Pons (tissue), 1 donor: ENCODE measurements around the gene DUS1L.

Experiments used
- DNase-seq: peaks from one replicate; pipeline ENCODE4 v3.0.0-alpha.2; 2016; ENCODE audit warnings: low spot score

DUS1L gene

GRCh38 chr17:82076018-82076784 lies 10.6 kb upstream of the DUS1L start:
- no peak for DNase-seq

- no peak for DNase-seq
These were observed 7.8 kb upstream of the DUS1L start for GRCh38 chr17:82073446-82073845.

DNA sequence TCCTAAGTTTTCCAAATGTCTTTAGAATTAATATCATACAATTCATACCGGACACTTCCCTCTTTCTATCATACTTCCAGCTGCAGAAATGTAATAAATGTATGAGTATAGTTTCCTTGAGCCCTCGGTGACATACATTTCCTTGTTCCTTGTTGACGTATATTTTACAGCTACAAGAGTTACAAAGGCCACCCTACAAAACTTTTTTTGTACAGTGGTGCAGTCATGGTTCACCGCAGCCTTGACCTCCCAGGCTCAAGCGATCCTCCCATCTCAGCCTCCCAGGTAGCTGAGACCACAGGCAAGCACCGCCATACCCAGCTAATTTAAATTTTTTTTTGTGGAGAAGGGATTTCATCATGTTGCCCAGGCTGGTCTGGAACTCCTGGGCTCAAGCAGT lies 7.2 kb upstream of the DUS1L start:
- DNase-seq: no peak

- DNase-seq: no peak
These were observed 5.0 kb upstream of the DUS1L start for GRCh38 chr17:82070611-82071010.

GRCh38 chr17:82065193-82065637 lies 389 bp downstream of the DUS1L start:
- no peak for DNase-seq

DNA sequence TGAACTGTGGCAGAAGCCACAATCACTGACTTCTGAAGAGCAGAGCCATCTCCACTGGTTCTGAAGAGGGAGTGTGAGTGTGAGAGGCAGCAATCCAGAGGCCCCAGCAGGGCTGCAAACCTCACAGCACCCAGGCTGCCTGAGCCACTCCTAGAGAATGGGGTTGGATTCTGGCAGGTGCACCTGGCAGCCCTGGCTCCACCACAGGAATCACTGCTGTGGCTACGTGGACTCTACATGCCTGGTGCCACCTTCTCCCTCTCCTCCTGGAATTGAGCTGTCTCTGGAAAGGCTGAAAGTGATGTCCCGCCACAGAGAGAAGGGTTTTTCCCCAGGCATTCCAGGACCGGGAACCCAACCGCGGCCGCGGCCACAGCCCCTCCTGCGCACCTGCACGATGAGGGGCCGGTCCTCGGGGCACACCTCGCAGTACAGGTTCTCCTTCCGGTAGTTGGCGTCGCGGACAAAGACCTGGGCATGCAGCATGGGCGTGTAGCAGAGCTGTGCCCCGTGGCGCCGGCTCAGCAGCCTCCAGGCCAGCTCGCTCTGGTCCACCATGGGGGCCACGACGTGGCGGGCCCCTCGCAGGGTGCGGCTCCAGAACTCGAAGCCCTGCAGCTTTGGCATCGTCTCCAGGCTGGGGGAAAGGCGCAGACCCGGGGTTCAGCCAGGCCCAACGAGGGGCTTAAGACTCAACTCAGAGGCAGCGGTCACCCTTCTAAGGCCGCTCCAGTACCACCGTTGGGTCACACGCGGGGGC lies 991 bp downstream of the DUS1L start:
- no peak for DNase-seq

- no peak for DNase-seq
These were observed 1.9 kb downstream of the DUS1L start for GRCh38 chr17:82063424-82064415.

DNA sequence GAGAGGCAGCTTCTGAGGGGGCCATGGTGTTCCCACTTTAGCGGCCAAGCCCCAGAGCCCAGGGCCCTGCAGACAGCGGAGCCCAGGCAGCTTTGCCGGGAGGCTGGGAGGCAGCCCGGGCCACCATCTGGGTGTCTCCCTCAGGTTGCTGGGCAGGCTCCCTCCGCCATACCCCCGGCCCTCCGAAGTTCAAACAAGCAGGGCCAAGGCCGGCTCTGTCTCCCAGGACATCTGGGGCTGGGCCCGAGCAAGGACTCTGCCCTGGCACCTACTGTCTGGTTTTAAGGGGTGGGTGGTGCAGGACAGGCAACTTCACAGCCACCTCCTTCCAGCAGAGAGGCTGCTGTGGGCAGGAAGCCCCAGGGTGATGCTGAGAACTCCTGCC lies 2.6 kb downstream of the DUS1L start:
- no peak for DNase-seq

- no peak for DNase-seq
These were observed 3.3 kb downstream of the DUS1L start for GRCh38 chr17:82062076-82062983.

GRCh38 chr17:82061047-82061925 lies 4.3 kb downstream of the DUS1L start:
- no peak for DNase-seq

DNA sequence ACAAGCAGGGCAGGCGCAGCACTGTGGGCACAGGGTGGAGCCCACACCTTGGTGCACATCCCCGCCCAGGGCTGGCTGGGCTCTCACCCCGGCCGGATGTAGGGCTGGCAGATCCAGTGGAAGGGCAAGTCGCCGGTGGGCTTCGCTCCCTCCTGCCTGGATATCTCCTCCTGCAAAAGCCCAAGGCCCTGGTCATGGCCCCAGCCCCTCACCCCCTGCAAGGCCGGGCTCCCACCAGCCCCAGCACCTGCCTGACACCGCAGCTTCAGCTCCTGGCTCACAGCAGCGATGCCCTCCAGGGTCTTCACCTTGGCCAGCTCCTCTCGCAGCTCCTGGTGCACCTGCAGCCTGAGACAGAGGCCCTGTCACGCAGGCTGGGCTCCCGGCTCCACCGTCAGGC lies 5.0 kb downstream of the DUS1L start:
- DNase-seq: no peak

- no peak for DNase-seq
These were observed 5.6 kb downstream of the DUS1L start for GRCh38 chr17:82060001-82060380.

- DNase-seq: no peak
These were observed 6.2 kb downstream of the DUS1L start for GRCh38 chr17:82059272-82060000.

- DNase-seq: no peak
These were observed 6.8 kb downstream of the DUS1L start for GRCh38 chr17:82058855-82059249.

GRCh38 chr17:82058230-82058854 lies 7.3 kb downstream of the DUS1L start:
- DNase-seq: no peak

DNA sequence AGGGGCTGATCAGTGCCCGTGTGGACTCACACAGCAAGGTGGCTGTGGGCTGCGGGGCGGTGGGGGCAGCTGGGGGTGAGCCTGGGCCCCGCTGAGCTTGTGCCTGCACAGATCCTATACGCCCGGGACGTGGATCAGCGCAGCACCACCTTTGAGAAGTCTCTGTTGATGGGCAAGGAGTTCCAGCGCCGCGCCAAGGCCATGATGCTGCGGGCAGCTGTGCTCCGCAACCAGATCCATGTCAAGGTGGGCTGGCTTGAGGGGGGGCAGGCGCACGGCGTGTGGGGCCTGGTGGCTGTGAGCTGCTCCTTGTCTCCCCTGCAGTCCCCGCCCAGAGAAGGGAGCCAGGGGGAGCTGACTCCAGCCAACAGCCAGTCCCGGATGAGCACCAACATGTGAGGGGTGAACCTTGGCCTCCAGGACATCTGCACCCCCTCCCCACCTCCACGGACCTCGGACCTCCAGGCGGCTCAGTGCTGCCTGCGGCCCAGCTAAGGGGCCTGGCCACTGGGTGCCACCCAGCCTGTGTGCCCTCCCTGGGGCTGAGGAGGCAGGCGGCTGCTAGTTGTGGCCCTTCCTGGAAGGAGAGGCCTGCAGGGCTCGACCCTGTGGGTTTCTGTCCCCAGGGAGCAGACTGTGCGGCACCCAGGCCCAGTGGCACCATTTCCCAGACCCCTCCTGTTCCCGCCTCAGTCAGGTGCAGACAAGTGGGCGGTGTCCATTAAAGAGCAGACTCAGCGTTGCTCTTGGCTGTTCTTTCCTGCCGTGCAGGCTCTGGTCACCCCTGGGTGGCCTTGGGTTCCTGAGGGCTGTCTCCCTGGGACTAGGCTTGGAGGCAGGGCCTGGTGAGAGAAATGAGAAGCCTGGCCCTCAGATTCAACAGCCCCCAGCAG lies 8.6 kb downstream of the DUS1L start:
- DNase-seq: no peak

- DNase-seq: no peak
These were observed 9.5 kb downstream of the DUS1L start for GRCh38 chr17:82055965-82056728.
